DND-41 (cell line): ENCODE results near the gene TMIE.

ENCODE experiments used
- ATAC-seq: fragments of 200-7000 bp; cut with Tn5 transposase; 3 replicates; pipeline ENCODE4 v1.9.1; 2021; ENCODE audit warnings: low read depth; ENCODE audit not compliant: insufficient read depth
- DNase-seq: peaks from one replicate; pipeline ENCODE4 v3.0.0-alpha.2; 2020
- H2AFZ ChIP-seq: 2 replicates; pipeline ENCODE4 v1.6.0; 2012; ENCODE audit warnings: low read depth, low read length
- H3K27ac ChIP-seq: 2 replicates; pipeline ENCODE4 v1.5.1; 2012; ENCODE audit warnings: low read length, inconsistent platforms
- H3K27me3 ChIP-seq: fragments of 200-600 bp; sonication (generic); 2 replicates; pipeline ENCODE4 v1.6.0; 2012; ENCODE audit warnings: low read length, mild to moderate bottlenecking, inconsistent platforms; ENCODE audit not compliant: insufficient read depth, poor library complexity
- H3K36me3 ChIP-seq: 2 replicates; pipeline ENCODE4 v1.5.1; 2012; ENCODE audit warnings: low read length, inconsistent platforms; ENCODE audit not compliant: insufficient read depth
- H3K4me1 ChIP-seq: 2 replicates; pipeline ENCODE4 v1.5.1; 2012; ENCODE audit warnings: mild to moderate bottlenecking, low read length; ENCODE audit not compliant: insufficient read depth
- H3K4me2 ChIP-seq: 2 replicates; pipeline ENCODE4 v1.6.0; 2012; ENCODE audit warnings: mild to moderate bottlenecking, moderate library complexity, low read length, inconsistent platforms; ENCODE audit not compliant: insufficient read depth
- H3K4me3 ChIP-seq, 2 experiments: fragments of 200-600 bp in 1 of 2; shearing (Covaris generic) in 1 of 2; 2 replicates each; pipeline ENCODE4 v1.5.1; 2012 to 2016; ENCODE audit warnings: inconsistent platforms in 2 of 2, low read length in 2 of 2, mild to moderate bottlenecking in 2 of 2, low read depth in 1 of 2, moderate library complexity in 1 of 2
- H3K79me2 ChIP-seq: 2 replicates; pipeline ENCODE4 v1.6.0; 2012; ENCODE audit warnings: low read length, inconsistent platforms; ENCODE audit not compliant: insufficient read depth
- H3K9ac ChIP-seq: 2 replicates; pipeline ENCODE4 v1.6.0; 2012; ENCODE audit warnings: low read depth, mild to moderate bottlenecking, inconsistent platforms, low read length, moderate library complexity
- H3K9me3 ChIP-seq: 2 replicates; pipeline ENCODE4 v1.5.1; 2012; ENCODE audit warnings: low read length, moderate library complexity, mild to moderate bottlenecking, inconsistent platforms; ENCODE audit not compliant: insufficient read depth, severe bottlenecking
- H4K20me1 ChIP-seq: 2 replicates; pipeline ENCODE4 v1.6.0; 2012; ENCODE audit warnings: low read length; ENCODE audit not compliant: insufficient read depth
- EZH2 ChIP-seq: IDR thresholded peaks from 3 replicates; pipeline ENCODE4 v1.6.1; 2012; ENCODE audit warnings: borderline replicate concordance, low read depth, mild to moderate bottlenecking, moderate library complexity, low read length, inconsistent platforms; ENCODE audit not compliant: severe bottlenecking
- TF ChIP-seq, protein P1 (sequence below): IDR thresholded peaks from 2 replicates; pipeline ENCODE4 v1.5.1; 2012; ENCODE audit warnings: borderline replicate concordance, low read length, moderate library complexity, mild to moderate bottlenecking; ENCODE audit not compliant: poor library complexity, severe bottlenecking; ENCODE audit errors: extremely low read depth

TMIE gene

DNA sequence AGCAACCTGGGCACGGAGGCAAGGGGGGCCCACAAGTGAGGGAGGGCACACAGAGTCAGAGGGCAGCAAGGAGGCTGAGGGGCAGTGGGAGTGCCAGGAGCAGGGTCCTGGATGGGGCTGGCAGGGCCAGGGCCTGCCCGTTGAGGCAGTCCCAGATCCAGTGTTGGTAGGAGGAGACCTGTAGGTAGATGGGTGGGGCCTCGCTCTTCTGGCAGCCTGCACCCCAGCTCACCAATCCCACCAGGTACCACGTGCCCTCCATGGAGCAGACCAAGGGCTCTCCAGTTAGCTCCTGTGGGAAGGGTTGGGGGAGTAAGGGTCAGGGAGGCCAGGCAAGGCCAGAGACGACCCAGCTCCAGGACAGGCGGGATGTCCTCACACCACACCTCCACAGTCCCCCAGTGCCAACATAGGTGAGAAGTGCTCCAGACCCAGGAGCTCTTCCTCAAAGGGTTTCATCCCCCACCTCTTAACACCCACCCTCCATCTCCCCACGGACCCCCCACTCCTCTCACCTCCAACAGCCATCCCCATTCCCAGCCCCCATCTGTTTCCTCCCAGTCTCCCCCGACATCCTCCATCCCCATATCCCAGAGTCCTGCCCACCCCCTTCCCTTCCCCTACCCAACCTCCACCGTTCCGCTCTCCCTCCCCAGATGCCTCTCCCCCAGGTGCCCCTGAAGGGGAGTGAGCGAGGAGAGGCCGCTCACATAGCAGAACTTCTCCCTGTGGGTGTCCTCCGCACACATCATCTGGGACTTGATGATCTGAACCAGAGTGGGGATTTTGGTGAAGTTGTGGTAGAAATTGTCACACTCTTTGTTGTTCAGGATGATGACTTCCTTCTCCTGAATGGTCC lies 11.2 kb downstream of the TMIE start:
- no peaks in the 10 kb centered on the region for H3K9me3 ChIP-seq
- no peak overlapping the region for H2AFZ ChIP-seq
- no peaks in the 10 kb centered on the region for H3K36me3 ChIP-seq
- H3K79me2 ChIP-seq = no peaks in the 10 kb centered on the region
- H3K4me1 ChIP-seq = no peaks in the 10 kb centered on the region
- no peak overlapping the region for H3K27ac ChIP-seq
- H3K9ac ChIP-seq = no peak overlapping the region
- no peaks in the 10 kb centered on the region for H3K27me3 ChIP-seq
- no peak overlapping the region for H3K4me2 ChIP-seq
- no peak for DNase-seq
- ATAC-seq = no peak
- no peak overlapping the region for H3K4me3 ChIP-seq
- H4K20me1 ChIP-seq = no peaks in the 10 kb centered on the region
- TF ChIP-seq, protein P1, sequence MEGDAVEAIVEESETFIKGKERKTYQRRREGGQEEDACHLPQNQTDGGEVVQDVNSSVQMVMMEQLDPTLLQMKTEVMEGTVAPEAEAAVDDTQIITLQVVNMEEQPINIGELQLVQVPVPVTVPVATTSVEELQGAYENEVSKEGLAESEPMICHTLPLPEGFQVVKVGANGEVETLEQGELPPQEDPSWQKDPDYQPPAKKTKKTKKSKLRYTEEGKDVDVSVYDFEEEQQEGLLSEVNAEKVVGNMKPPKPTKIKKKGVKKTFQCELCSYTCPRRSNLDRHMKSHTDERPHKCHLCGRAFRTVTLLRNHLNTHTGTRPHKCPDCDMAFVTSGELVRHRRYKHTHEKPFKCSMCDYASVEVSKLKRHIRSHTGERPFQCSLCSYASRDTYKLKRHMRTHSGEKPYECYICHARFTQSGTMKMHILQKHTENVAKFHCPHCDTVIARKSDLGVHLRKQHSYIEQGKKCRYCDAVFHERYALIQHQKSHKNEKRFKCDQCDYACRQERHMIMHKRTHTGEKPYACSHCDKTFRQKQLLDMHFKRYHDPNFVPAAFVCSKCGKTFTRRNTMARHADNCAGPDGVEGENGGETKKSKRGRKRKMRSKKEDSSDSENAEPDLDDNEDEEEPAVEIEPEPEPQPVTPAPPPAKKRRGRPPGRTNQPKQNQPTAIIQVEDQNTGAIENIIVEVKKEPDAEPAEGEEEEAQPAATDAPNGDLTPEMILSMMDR = no peak
- no peak for TF ChIP-seq EZH2

DNA sequence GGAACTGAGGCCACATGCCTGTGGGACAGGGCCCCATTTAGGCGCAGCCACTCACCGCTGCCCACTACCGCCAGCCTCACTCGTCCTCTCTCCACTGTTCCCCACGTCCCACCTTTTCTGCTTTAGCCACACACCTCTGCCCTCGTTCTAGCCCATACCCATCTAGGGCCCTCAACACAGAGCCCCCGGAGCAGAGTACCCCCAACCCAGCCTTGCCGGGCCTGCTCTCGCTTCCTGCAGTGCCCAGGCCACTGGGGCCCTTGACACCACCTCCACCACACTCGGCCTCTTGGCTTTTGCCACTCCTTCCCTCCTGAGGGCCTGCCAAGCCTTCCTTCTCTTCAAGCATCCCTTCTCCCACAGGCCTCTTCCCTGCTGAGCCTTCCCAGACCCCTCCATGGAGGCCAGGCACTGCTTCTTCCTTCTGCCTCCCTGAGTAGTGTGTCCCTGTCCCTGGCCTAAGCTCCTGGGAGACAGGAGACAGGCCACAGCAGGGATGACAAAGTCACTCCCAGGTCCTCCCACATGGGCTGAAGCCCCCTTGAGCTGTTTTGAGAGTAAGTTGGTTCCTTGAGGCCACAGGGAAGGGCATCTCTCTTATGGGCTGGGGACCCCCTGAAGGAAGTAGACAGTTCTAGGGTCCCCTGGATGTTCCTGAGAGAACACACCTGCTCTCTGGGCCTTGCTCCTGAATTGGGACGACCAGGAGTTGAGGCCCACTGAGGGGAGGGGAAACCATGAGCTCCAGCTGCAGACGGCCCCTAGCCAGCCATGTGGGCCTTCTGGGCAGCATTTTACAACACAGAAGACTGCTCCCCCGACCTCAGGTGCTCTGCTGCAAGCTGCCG lies 12.1 kb downstream of the TMIE start:
- DNase-seq = no peak
- Histone ChIP-seq H3K4me2 (no peak overlapping the region), H3K4me1 (no peaks in the 10 kb centered on the region), H3K27ac (no peak overlapping the region), H4K20me1 (no peaks in the 10 kb centered on the region), H3K27me3 (no peaks in the 10 kb centered on the region), H3K36me3 (no peaks in the 10 kb centered on the region), H3K79me2 (no peaks in the 10 kb centered on the region), H3K4me3 (no peak overlapping the region), H2AFZ (no peak overlapping the region), H3K9ac (no peak overlapping the region), H3K9me3 (no peaks in the 10 kb centered on the region)
- TF ChIP-seq EZH2 = no peak
- TF ChIP-seq, protein P1 = no peak
- ATAC-seq = no peak

DNA sequence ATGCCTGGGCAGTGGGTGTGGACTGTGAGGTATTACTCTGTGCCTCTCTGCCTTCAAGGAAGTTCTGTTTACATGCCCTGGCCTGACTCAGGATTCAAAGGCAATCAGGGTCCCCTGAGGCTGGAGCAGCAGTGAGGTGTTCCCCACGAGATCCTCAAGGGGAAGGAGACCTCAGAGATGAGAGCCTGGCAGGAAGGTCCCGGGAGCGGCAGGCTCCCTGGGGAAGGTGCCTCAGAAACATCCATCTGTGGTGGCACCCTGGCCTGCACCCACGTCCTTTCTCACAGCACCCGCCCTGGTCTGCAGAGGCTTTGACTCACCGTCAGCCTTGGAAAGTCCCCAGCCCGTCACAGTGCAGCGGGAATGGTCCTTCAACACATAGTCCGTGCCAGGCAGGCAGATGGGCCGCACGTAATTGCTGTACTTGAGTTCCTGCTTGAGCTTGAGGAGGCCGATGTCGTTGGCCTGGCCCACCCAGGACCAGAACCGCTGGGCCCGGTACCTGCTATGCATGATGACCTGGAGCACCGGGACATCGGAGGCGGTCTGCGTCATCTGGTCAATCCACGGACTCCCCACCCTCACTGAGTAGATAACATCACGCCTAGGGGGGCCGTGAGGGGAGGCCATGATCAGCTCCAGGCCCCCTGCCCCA lies 12.8 kb downstream of the TMIE start:
- Histone ChIP-seq H3K36me3 (no peaks in the 10 kb centered on the region), H3K79me2 (no peaks in the 10 kb centered on the region), H3K9ac (no peak overlapping the region), H2AFZ (no peak overlapping the region), H3K27me3 (no peaks in the 10 kb centered on the region), H3K4me2 (no peak overlapping the region), H3K4me1 (no peaks in the 10 kb centered on the region), H3K9me3 (no peaks in the 10 kb centered on the region), H3K27ac (no peak overlapping the region), H4K20me1 (no peaks in the 10 kb centered on the region), H3K4me3 (no peak overlapping the region)
- DNase-seq (no peak), ATAC-seq (no peak)
- TF ChIP-seq EZH2 = no peak
- TF ChIP-seq, protein P1 = no peak
